GM18861 (cell line): ENCODE data around the gene ERBB4.

Source experiments
- ATAC-seq: cut with Tn5 transposase; IDR thresholded peaks from one replicate; pipeline ENCODE4 v1.9.1; 2021; ENCODE audit not compliant: unreplicated experiment

The ERBB4 gene

DNA sequence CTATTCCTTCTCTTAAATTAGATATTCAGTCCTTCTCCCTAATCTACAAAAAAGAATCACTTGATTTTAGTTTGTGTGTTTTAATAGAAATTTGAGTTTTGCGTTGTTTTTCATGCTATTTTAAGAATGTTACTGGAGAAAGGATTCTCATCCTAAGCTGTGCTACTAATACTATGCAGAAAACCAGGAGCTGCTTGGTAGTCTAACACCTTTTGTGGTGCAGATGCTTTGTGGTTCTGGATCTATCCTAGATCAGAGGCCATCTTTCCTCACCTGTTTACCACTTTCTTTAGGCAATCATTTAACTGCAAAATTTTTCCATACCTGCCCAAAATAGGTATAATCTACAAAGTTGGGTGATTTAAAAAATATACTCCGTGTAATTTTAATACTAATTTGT, 1158.6 kb downstream of the ERBB4 start:
- no peak for ATAC-seq

GRCh38 chr2:211376410-211376809, 1162.2 kb downstream of the ERBB4 start:
- ATAC-seq = no peak

GRCh38 chr2:211373203-211373602, 1165.4 kb downstream of the ERBB4 start:
- no peak for ATAC-seq

DNA sequence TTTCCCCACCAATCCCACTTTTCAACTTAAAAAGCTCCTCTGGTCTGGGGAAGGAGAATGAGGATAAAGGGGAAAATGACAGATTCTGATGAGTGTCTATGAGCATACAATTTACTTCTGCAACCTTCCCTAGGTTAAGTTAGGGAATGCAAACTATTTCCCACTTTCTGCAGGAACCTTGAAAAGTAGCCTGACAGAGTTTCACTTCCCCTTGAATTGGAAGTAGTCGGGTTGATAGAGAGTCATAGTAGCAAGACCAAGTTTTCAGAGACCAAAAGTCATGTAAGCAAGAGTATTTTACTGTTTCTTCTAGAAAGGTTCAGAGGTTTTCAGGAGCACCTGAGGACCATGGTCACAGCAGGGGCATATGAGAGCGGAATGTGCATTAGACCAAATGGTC, 1167.1 kb downstream of the ERBB4 start:
- ATAC-seq = no peak

- ATAC-seq = no peak
Observed at GRCh38 chr2:211368467-211368866, 1170.1 kb downstream of the ERBB4 start.

DNA sequence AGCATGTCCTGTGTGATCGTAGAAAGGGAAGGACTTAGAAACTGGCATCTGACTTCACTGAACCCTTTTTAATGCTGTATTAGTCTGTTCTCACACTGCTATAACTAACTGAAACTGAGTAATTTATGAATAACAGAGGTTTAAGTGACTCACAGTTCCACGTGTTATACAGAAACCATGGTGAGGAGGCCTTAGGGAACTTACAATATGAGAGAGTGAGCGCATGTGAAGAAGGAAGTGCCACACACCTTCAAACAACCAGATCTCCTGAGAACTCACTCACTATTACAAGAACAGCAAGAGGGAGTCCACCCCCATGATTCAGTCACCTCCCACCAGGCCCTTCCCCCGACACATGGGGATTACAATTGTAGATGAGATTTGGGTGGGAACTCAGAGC, 1170.9 kb downstream of the ERBB4 start:
- ATAC-seq = peak; percentile 99

GRCh38 chr2:211367293-211367692, 1171.3 kb downstream of the ERBB4 start:
- no peak for ATAC-seq

GRCh38 chr2:211364911-211365310, 1173.7 kb downstream of the ERBB4 start:
- no peak for ATAC-seq

- ATAC-seq = no peak
Observed at GRCh38 chr2:211361383-211361782, 1177.2 kb downstream of the ERBB4 start.

DNA sequence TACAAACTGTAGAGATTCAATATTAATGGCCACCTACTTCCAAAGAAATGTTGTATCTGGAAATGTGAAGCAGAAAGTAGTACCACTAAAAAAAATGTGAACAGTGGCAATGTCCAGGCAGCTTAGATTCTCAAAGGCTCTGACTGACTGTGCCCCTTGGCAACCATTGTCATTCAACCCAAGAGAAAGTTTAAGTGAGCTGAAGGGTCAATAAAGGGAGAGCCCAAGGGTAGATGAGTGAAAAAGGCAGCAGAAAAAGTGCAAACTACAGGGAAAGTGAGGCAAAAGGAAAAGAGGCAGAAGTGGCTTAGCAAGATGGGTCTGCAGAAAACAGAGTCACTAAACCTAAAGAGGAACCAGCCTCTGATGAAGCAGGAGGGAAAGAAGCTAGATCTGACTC, 1179.3 kb downstream of the ERBB4 start:
- ATAC-seq = no peak

- ATAC-seq = no peak
Observed at GRCh38 chr2:211358504-211358903, 1180.1 kb downstream of the ERBB4 start.

GRCh38 chr2:211354481-211354880, 1184.1 kb downstream of the ERBB4 start:
- ATAC-seq = no peak

DNA sequence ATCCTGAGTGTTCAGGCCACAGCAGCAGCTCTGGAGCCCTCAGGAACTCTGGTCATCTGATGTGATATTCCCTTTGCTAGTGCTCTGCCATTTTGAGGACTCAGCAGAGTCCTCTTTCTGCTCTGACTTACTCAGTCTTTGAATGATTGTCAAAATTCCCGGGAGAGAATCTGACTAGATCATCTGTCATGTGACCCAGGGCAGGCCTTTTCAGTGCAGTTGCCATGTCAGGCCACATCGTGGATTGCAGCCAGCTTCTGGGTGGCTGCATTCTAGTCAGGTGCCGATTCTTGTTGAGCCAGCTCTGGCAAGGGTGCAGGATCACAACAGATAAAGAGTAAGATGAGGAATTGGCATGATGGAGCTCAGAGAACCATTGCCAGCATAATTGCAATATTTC, 1186.6 kb downstream of the ERBB4 start:
- ATAC-seq = no peak

DNA sequence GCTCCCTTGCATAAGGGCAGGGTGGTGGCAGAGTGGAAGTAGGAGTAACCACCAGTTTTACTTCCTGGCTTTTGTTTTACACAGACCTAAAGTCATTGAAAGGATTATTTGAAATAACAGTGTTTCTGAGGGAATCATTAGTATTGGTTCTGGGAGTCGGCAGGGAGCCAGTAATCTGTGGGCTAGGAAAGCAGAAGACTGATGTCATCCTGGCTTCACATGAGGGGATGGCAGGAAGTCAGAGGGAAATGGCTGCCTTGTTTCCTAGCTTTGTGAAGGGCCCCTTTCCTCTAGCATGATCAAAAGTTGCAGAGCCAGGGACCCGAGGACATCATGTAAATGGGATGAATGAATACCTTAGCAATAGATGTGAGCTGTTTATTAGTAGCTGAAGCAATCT, 1189.6 kb downstream of the ERBB4 start:
- ATAC-seq = no peak

DNA sequence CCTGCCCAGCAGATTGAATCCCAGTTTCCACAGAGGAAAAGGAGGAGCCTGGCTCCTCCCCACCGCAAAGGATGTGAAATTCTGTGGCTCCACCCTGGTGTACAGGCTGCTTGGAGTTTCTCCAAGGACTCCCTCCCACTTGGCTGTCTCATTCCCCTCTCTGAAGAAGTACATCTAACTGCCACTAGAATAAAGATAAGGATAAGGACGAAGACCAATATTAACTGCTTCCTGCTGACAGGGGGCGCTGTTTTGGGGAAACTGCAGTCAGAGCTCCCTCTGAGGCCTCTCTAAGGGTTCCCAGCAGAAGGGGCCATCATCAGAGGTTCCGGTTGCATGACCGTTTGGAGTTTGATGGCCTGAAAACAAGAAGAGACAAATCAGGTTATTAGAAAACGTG, 1191.3 kb downstream of the ERBB4 start:
- ATAC-seq = no peak

- no peak for ATAC-seq
Observed at GRCh38 chr2:211344289-211344688, 1194.3 kb downstream of the ERBB4 start.

- ATAC-seq = no peak
Observed at GRCh38 chr2:211333377-211333776, 1205.2 kb downstream of the ERBB4 start.

GRCh38 chr2:211331736-211332135, 1206.9 kb downstream of the ERBB4 start:
- no peak for ATAC-seq

- no peak for ATAC-seq
Observed at GRCh38 chr2:211329882-211330281, 1208.7 kb downstream of the ERBB4 start.

- ATAC-seq = no peak
Observed at GRCh38 chr2:211329421-211329820, 1209.2 kb downstream of the ERBB4 start.

GRCh38 chr2:211328126-211328525, 1210.5 kb downstream of the ERBB4 start:
- no peak for ATAC-seq
